GM10248 (cell line): ENCODE measurements around the gene ALDH3B1.

ENCODE experiments used
- CTCF ChIA-PET: fragments of 300-600 bp; sonication (Branson Sonifier 250); formaldehyde crosslinking; extraction: SDS; loops from one replicate; lab custom pipeline; 2021; ENCODE audit warnings: antibody characterized with exemption; lab: Yijun Ruan, JAX
- POLR2A ChIA-PET: fragments of 350-650 bp; sonication (Branson Sonifier 250); formaldehyde crosslinking; extraction: SDS; loops from one replicate; lab custom pipeline; 2020; ENCODE audit warnings: antibody characterized with exemption; lab: Yijun Ruan, JAX
- DNase-seq: peaks from one replicate; pipeline ENCODE4 v3.0.0; 2012; ENCODE audit errors: extremely low spot score
- TF ChIP-seq, protein P1 (sequence below): IDR thresholded peaks from 2 replicates; pipeline ENCODE4 v1.5.1; 2012; ENCODE audit warnings: mild to moderate bottlenecking, low read depth; ENCODE audit errors: extremely low read depth, missing control alignments, control extremely low read depth

Gene ALDH3B1

DNA sequence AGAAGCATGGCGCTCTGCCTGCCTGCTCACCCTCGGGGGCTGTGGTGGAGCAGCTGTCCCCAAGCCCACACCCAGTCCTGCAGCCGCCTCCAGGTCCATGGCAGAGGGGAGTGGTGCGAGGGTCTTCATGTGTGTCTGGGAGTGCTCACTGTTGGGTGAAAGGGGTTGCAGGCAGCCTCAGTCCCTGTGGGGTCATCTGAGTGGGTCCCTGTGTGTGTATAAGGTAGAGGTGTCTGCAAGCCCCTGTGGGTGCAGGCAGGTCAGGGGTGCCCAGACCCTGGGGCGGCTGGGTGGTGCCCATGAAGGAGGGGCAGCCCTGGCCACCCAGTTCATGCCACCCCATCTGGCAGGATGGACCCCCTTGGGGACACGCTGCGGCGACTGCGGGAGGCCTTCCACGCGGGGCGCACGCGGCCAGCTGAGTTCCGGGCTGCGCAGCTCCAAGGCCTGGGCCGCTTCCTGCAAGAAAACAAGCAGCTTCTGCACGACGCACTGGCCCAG lies 4.9 kb downstream of the ALDH3B1 start:
- POLR2A ChIA-PET, result no interaction called here
- CTCF ChIA-PET, result interaction anchor here (1.2 kb wide), 1 partner anchor 59 kb away, joined by 3 read pairs; no protein-coding TSS in a partner anchor
- DNase-seq, result no peak
- TF ChIP-seq, protein P1, sequence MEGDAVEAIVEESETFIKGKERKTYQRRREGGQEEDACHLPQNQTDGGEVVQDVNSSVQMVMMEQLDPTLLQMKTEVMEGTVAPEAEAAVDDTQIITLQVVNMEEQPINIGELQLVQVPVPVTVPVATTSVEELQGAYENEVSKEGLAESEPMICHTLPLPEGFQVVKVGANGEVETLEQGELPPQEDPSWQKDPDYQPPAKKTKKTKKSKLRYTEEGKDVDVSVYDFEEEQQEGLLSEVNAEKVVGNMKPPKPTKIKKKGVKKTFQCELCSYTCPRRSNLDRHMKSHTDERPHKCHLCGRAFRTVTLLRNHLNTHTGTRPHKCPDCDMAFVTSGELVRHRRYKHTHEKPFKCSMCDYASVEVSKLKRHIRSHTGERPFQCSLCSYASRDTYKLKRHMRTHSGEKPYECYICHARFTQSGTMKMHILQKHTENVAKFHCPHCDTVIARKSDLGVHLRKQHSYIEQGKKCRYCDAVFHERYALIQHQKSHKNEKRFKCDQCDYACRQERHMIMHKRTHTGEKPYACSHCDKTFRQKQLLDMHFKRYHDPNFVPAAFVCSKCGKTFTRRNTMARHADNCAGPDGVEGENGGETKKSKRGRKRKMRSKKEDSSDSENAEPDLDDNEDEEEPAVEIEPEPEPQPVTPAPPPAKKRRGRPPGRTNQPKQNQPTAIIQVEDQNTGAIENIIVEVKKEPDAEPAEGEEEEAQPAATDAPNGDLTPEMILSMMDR, result no peak

GRCh38 chr11:68015467-68015866 lies 5.3 kb downstream of the ALDH3B1 start:
- TF ChIP-seq, protein P1, result no peak
- no peak for DNase-seq
- CTCF ChIA-PET, result no interaction called here
- POLR2A ChIA-PET, result interaction anchor here (0.9 kb wide), 1 partner anchor 9 kb away, joined by 3 read pairs; no protein-coding TSS in a partner anchor

DNA sequence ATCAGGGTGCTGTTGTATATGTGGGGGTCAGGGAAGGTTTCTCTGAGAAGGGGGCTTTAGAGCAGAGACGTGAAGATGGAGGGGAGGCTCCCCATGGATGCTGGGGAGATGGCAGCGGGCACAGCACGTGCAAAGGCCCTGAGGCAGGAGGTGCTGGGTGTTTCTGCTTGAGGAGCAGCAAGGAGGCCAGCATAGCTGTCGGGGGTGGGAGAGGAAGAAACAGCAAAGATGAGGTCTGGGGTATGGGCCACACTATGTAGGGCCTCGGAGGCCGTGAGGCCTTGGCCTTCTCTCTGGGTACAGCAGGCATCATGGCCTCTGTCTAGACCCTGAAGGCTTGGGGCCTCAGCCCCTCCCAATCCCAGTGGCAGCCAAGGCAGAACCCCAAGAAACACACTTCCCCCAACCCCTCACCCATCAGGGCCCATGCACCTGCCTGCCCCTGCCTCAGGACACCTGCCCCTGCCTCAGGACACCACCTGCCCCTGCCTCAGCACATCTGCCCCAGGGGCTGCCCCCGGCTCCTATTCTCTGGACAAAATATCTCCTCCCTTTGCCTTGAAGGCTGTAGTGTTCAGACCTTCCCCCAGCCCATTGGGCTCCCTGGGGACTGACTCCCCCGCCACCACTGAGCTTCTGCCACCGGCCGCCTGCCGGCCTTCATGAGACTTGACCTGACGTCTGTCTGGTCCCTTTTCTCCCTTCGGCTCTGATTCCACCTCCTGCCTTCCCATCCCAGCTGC lies 6.2 kb downstream of the ALDH3B1 start:
- no peak for DNase-seq
- ChIA-PET CTCF (no interaction called here), POLR2A (interaction anchor here (0.6 to 0.9 kb wide), 2 partner anchors 8 to 266 kb away, joined by 3 to 7 read pairs; no protein-coding TSS in a partner anchor)
- TF ChIP-seq, protein P1, result no peak

GRCh38 chr11:68016904-68017817 lies 7.0 kb downstream of the ALDH3B1 start:
- CTCF ChIA-PET, result no interaction called here
- no peak for DNase-seq
- TF ChIP-seq, protein P1, result no peak
- POLR2A ChIA-PET, result no interaction called here

GRCh38 chr11:68017980-68018729 lies 8.0 kb downstream of the ALDH3B1 start:
- ChIA-PET CTCF (no interaction called here), POLR2A (interaction anchor here (0.6 kb wide), 1 partner anchor 29 kb away, joined by 3 read pairs; no protein-coding TSS in a partner anchor)
- TF ChIP-seq, protein P1, result no peak
- no peak for DNase-seq
